ENCODE measurements around the gene PRDM7.
"Not testable (repeated sequence)": the region's sequence is repeated elsewhere in the genome, so short reads cannot be mapped to it uniquely, and the experiment has no call there.

DNA sequence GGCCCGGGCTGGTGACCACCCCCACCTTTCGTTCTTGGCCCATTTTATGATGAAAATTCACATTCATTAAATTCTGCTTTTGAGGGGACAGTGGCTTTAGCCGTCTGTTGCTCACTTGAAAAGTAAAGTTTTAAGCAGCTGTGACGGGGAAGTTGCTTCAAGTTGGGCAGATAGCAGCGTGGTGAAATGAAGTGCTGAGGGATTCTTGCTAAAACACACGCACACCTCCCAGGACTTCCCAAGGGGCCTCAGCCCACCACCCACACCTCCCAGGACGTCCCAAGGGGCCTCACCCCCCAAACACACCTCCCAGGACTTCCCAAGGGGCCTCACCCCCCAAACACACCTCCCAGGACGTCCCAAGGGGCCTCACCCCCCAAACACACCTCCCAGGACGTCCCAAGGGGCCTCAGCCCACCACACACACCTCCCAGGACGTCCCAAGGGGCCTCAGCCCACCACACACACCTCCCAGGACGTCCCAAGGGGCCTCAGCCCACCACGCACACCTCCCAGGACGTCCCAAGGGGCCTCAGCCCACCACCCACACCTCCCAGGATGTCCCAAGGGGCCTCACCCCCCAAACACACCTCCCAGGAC, 69.4 kb downstream of the PRDM7 start:
- TF ChIP-seq, protein P1, sequence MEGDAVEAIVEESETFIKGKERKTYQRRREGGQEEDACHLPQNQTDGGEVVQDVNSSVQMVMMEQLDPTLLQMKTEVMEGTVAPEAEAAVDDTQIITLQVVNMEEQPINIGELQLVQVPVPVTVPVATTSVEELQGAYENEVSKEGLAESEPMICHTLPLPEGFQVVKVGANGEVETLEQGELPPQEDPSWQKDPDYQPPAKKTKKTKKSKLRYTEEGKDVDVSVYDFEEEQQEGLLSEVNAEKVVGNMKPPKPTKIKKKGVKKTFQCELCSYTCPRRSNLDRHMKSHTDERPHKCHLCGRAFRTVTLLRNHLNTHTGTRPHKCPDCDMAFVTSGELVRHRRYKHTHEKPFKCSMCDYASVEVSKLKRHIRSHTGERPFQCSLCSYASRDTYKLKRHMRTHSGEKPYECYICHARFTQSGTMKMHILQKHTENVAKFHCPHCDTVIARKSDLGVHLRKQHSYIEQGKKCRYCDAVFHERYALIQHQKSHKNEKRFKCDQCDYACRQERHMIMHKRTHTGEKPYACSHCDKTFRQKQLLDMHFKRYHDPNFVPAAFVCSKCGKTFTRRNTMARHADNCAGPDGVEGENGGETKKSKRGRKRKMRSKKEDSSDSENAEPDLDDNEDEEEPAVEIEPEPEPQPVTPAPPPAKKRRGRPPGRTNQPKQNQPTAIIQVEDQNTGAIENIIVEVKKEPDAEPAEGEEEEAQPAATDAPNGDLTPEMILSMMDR (IDR thresholded peaks at IDR 0.05), result not testable (repeated sequence)
- TF ChIP-seq POLR2A (IDR thresholded peaks at IDR 0.05), result not testable (repeated sequence)
